AG04450 (cell line): ENCODE data around the gene RIPK4. TPM values are rescaled to one million over a fixed set of nuclear protein-coding genes. Genes with fewer than 3 reads are reported as not detected.

Source experiments
- CTCF ChIA-PET: fragments of 300-600, 350-600 bp; formaldehyde crosslinking; extraction: SDS; loops from one replicate; lab custom pipeline; 2022; ENCODE audit warnings: antibody characterized with exemption, inconsistent platforms; lab: Charles Lee
- POLR2A ChIA-PET: fragments of 350-600 bp; formaldehyde crosslinking; extraction: SDS; loops from one replicate; lab custom pipeline; 2021; ENCODE audit warnings: antibody characterized with exemption, inconsistent platforms; lab: Yijun Ruan, JAX
- DNase-seq: peaks from one replicate; pipeline ENCODE4 v3.0.0-alpha.2; 2011; ENCODE audit warnings: low read depth, low spot score
- H3K27ac ChIP-seq: one replicate; pipeline ENCODE4 v1.5.1; 2012; ENCODE audit warnings: low read depth, low read length, control low read depth
- H3K27me3 ChIP-seq: one replicate; pipeline ENCODE4 v1.6.0; 2012; ENCODE audit warnings: low read length; ENCODE audit not compliant: control insufficient read depth, insufficient read depth
- H3K4me3 ChIP-seq: 2 replicates; pipeline ENCODE4 v1.5.1; 2011; ENCODE audit warnings: mild to moderate bottlenecking, low read depth, low read length, control low read depth
- H3K9me3 ChIP-seq: 2 replicates; pipeline ENCODE4 v1.5.1; 2012; ENCODE audit warnings: low read length; ENCODE audit not compliant: control insufficient read depth, insufficient read depth
- CTCF ChIP-seq: IDR thresholded peaks from 2 replicates; pipeline ENCODE4 v1.5.1; 2011; ENCODE audit warnings: low read depth, low read length, control low read depth, inconsistent platforms
- polyA plus RNA-seq: library from polyadenylated mRNA; depleted of rRNA; stranded (reverse); fragments of >200 nt; gene quantifications from 2 replicates; pipeline ENCODE4 v1.2.3, GENCODE V29; 2011

Gene RIPK4
- polyA plus RNA-seq, 1 experiment = not detected

GRCh38 chr21:41798326-41798725 lies 31.5 kb upstream of the RIPK4 start:
- Histone ChIP-seq H3K4me3 (no peak overlapping the region), H3K27ac (no peak overlapping the region), H3K9me3 (no peaks in the 10 kb centered on the region; the same call in 1 of the 2 replicates), H3K27me3 (no peaks in the 10 kb centered on the region)
- no peak for TF ChIP-seq CTCF
- no peak for DNase-seq
- POLR2A ChIA-PET = no interaction called here
- CTCF ChIA-PET = interaction anchor here (4.2 kb wide), 1 partner anchor 19 kb away, joined by 17 read pairs; no protein-coding TSS in a partner anchor

- Histone ChIP-seq H3K27me3 (no peaks in the 10 kb centered on the region), H3K27ac (no peak overlapping the region), H3K9me3 (peaks cover 8% of the 10 kb centered on the region), H3K4me3 (no peak overlapping the region)
- TF ChIP-seq CTCF = no peak
- CTCF ChIA-PET = interaction anchor here (0.7 to 4.2 kb wide), 2 partner anchors 20 to 184 kb away, joined by 3 to 17 read pairs; no protein-coding TSS in a partner anchor
- DNase-seq = no peak
- POLR2A ChIA-PET = no interaction called here
Measured at GRCh38 chr21:41796476-41797080, 29.7 kb upstream of the RIPK4 start.

DNA sequence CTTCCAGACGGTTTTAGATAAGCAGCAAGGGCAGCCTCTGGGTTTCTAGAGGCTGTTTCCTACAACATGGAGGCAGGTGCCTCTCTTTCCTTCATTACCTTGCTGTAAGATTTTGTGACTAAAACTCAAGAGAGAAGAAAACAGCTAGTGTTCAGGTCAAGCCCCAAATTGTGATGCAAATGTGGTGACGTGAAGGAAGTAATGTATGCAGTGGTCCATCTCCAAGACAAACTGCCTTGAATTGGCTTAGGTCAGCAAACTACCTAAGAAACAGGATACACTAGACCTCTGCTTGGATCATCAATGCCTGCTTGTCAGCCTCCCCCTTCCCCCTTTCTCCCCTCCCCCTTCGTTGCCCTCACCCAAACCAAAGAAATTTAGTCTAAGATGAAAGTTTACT lies 28.9 kb upstream of the RIPK4 start:
- CTCF ChIA-PET = interaction anchor here (4.2 kb wide), 1 partner anchor 21 kb away, joined by 17 read pairs; no protein-coding TSS in a partner anchor
- Histone ChIP-seq H3K27ac (no peak overlapping the region), H3K4me3 (no peak overlapping the region), H3K9me3 (peaks cover 8% of the 10 kb centered on the region), H3K27me3 (no peaks in the 10 kb centered on the region)
- DNase-seq = no peak
- POLR2A ChIA-PET = no interaction called here
- no peak for TF ChIP-seq CTCF

DNA sequence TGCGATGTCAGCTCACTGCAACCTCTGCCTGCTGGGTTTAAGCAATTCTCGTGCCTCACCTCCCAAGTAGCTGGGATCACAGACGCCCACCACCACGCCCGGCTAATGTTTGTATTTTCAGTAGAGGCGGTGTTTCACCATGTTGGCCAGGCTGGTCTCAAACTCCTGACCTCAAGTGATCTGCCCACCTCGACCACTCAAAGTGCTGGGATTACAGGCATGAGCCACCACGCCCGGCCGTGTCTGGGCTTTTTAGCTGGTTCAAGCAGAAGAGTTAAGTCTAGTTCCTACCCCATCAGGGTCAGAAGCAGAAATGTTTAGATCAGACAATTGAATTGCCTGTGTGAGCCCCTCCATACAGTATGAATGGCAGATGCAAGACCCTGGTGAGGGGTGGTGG lies 27.7 kb upstream of the RIPK4 start:
- ChIA-PET CTCF (interaction anchor here (4.2 kb wide), 1 partner anchor 22 kb away, joined by 17 read pairs; no protein-coding TSS in a partner anchor), POLR2A (interaction anchor here (0.6 kb wide), 1 partner anchor 83 kb away, joined by 3 read pairs; no protein-coding TSS in a partner anchor)
- peaks cover 8% of the 10 kb centered on the region for H3K9me3 ChIP-seq
- no peak for DNase-seq
- no peak overlapping the region for H3K27ac ChIP-seq
- no peak for TF ChIP-seq CTCF
- no peak overlapping the region for H3K4me3 ChIP-seq
- no peaks in the 10 kb centered on the region for H3K27me3 ChIP-seq

DNA sequence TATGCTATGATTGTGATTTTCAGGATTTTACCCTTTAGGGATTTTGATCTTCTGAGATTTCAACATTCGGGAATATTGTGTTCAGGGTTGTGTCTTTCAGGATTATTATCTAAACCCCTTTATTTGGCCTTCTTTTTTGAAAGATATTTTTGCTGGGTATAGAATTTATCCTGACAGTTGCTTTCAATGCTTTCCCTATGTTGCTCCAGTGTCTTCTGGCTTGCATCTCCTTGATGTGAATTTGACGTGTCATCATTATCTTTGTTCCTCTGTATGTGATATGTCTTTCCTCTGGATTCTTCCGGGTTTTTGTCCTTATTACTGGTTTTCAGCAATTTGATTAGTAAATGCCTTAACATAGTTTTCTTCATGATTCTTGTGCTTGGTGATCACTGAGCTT lies 25.9 kb upstream of the RIPK4 start:
- ChIA-PET POLR2A (no interaction called here), CTCF (interaction anchor here (1.0 kb wide), 2 partner anchors 24 kb away, joined by 4 read pairs; no protein-coding TSS in a partner anchor)
- Histone ChIP-seq H3K9me3 (peaks cover 8% of the 10 kb centered on the region), H3K27ac (no peak overlapping the region), H3K4me3 (no peak overlapping the region), H3K27me3 (peaks cover 3% of the 10 kb centered on the region)
- no peak for DNase-seq
- TF ChIP-seq CTCF = no peak
